Measurements from ENCODE around the gene MRTO4. TPM values are rescaled to one million over a fixed set of nuclear protein-coding genes. Genes with fewer than 3 reads are reported as not detected.
A peak's percentile ranks its signal among the peaks of the same experiment; 100 is the strongest.
"Not testable (repeated sequence)": the region's sequence is repeated elsewhere in the genome, so short reads cannot be mapped to it uniquely, and the experiment has no call there.

MRTO4 gene
- total RNA-seq, 1 donor from 2014 or later: 14.8 TPM

- DNase-seq (ENCODE audit: low spot score): no peak
- intact Hi-C loops (cut with DNase I): no loop called here
These were observed 10.4 kb downstream of the MRTO4 start for GRCh38 chr1:19262047-19262446.

GRCh38 chr1:19262744-19263143, 11.1 kb downstream of the MRTO4 start:
- intact Hi-C loops (cut with DNase I): no loop called here
- no peak for DNase-seq (ENCODE audit: low spot score)

GRCh38 chr1:19268445-19268844, 16.8 kb downstream of the MRTO4 start:
- intact Hi-C loops (cut with DNase I): no loop called here
- DNase-seq (ENCODE audit: low spot score): peak; percentile 73

GRCh38 chr1:19269427-19270342, 18.1 kb downstream of the MRTO4 start:
- DNase-seq (ENCODE audit: low spot score): peak; percentile 35
- intact Hi-C loops (cut with DNase I): not testable (repeated sequence)

GRCh38 chr1:19270343-19270730, 18.7 kb downstream of the MRTO4 start:
- intact Hi-C loops (cut with DNase I): not testable (repeated sequence)
- peak; percentile 55 for DNase-seq (ENCODE audit: low spot score)

GRCh38 chr1:19272064-19272463, 20.5 kb downstream of the MRTO4 start:
- peak; percentile 17 for DNase-seq (ENCODE audit: low spot score)
- intact Hi-C loops (cut with DNase I): no loop called here

- intact Hi-C loops (cut with DNase I): no loop called here
- DNase-seq (ENCODE audit: low spot score): peak; percentile 29
These were observed 21.7 kb downstream of the MRTO4 start for GRCh38 chr1:19273106-19273843.

GRCh38 chr1:19273844-19274531, 22.4 kb downstream of the MRTO4 start:
- intact Hi-C loops (cut with DNase I): not testable (repeated sequence)

GRCh38 chr1:19274636-19275035, 23.0 kb downstream of the MRTO4 start:
- intact Hi-C loops (cut with DNase I): no loop called here
- no peak for DNase-seq (ENCODE audit: low spot score)

More at GRCh38 chr1:19273844-19274531, 22.4 kb downstream of the MRTO4 start:
- not testable (repeated sequence) for DNase-seq (ENCODE audit: low spot score)

GRCh38 chr1:19283891-19284290, 32.3 kb downstream of the MRTO4 start:
- no peak for DNase-seq (ENCODE audit: low spot score)
- intact Hi-C loops (cut with DNase I): no loop called here

- DNase-seq (ENCODE audit: low spot score): no peak
- intact Hi-C loops (cut with DNase I): no loop called here
These were observed 33.3 kb downstream of the MRTO4 start for GRCh38 chr1:19284881-19285280.

- intact Hi-C loops (cut with DNase I); DNase-seq (ENCODE audit: low spot score): not testable (repeated sequence)
These were observed 33.8 kb downstream of the MRTO4 start for GRCh38 chr1:19285366-19285765.

GRCh38 chr1:19285807-19286206, 34.2 kb downstream of the MRTO4 start:
- intact Hi-C loops (cut with DNase I); DNase-seq (ENCODE audit: low spot score): not testable (repeated sequence)

GRCh38 chr1:19287436-19288185, 36.0 kb downstream of the MRTO4 start:
- no peak for DNase-seq (ENCODE audit: low spot score)
- intact Hi-C loops (cut with DNase I): no loop called here

- not testable (repeated sequence) for DNase-seq (ENCODE audit: low spot score)
These were observed 37.0 kb downstream of the MRTO4 start, which contains the start of gene AKR7A3 for GRCh38 chr1:19288324-19289241. AKR7A3 (minus strand) TSS chr1:19288770; CDS start chr1:19288709, 61 bp downstream.

GRCh38 chr1:19289244-19289643, 37.6 kb downstream of the MRTO4 start:
- no peak for DNase-seq (ENCODE audit: low spot score)
- intact Hi-C loops (cut with DNase I): no loop called here

More at GRCh38 chr1:19288324-19289241, 37.0 kb downstream of the MRTO4 start, which contains the start of gene AKR7A3:
- intact Hi-C loops (cut with DNase I): not testable (repeated sequence)

- intact Hi-C loops (cut with DNase I): no loop called here
- no peak for DNase-seq (ENCODE audit: low spot score)
These were observed 43.0 kb downstream of the MRTO4 start for GRCh38 chr1:19294638-19295037.

- DNase-seq (ENCODE audit: low spot score): no peak
- intact Hi-C loops (cut with DNase I): no loop called here
These were observed 48.6 kb downstream of the MRTO4 start for GRCh38 chr1:19300211-19300610.

Data from cardiac septum (tissue), 1 donor.